Measurements from ENCODE around the gene ZNF609.
"Not testable (repeated sequence)": the region's sequence is repeated elsewhere in the genome, so short reads cannot be mapped to it uniquely, and the experiment has no call there.

ZNF609 gene

DNA sequence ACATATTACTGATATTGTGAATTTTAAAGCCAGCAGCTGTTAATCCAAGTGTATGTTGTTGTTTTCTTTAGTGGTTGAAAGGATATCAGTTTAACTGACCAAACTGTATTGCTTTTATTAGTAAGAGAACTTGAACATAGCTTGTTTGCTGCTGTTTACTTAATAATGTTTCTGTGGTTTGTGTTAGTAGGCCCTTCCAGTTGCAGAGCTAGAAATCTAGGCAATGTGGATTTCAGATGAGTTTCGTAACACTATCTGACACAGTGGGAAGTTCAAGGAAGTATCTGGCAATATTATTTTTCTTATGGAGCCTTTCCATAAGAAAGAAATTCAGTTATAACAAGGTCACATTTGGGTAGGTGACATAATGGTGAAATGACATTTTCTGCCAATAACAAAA, 18.5 kb downstream of the ZNF609 start:
- no peak overlapping the region for H3K4me3 ChIP-seq (ENCODE audit: low read length)
- no peak overlapping the region for H3K27ac ChIP-seq (ENCODE audit: low read depth, low read length)
- no peaks in the 10 kb centered on the region for H3K9me3 ChIP-seq (ENCODE audit: insufficient read depth, low read depth, low read length)
- whole genome bisulfite sequencing, result 0% methylated on average over 1 of the region's 1 CpG
- H3K27me3 ChIP-seq (ENCODE audit: insufficient read depth, low read length), result no peaks in the 10 kb centered on the region
- peaks cover 11% of the 10 kb centered on the region; the same call in 1 of the 2 replicates for H3K4me1 ChIP-seq (ENCODE audit: insufficient read depth, low read length)
- no peak overlapping the region for H3K9ac ChIP-seq (ENCODE audit: low read depth, low read length)
- no peaks in the 10 kb centered on the region for H3K36me3 ChIP-seq (ENCODE audit: insufficient read depth, low read length)

DNA sequence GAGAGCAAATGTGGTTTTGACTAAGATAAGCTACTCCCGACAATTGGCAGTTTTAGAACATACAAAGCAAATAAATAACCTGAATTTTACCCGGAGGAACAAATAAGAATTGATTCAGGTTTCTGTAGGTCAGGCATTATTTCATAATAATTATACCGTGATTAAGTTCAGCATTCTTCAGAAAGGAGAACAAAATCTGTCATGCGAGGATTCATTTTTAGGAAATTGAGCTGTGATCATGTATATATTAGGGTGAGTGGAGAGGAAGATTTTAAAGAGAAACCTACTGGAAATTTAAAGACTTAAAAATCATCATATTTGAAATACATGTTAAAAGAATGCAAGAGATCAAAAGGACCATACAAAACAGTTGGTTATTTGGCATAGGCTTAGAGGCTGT, 20.5 kb downstream of the ZNF609 start:
- WGBS, result 99% methylated on average over 4 of the region's 4 CpGs
- no peaks in the 10 kb centered on the region for H3K27me3 ChIP-seq (ENCODE audit: insufficient read depth, low read length)
- H3K4me3 ChIP-seq (ENCODE audit: low read length), result no peak overlapping the region
- H3K9ac ChIP-seq (ENCODE audit: low read depth, low read length), result no peak overlapping the region
- no peaks in the 10 kb centered on the region for H3K36me3 ChIP-seq (ENCODE audit: insufficient read depth, low read length)
- peaks cover 9% of the 10 kb centered on the region; the same call in 1 of the 2 replicates for H3K4me1 ChIP-seq (ENCODE audit: insufficient read depth, low read length)
- no peaks in the 10 kb centered on the region for H3K9me3 ChIP-seq (ENCODE audit: insufficient read depth, low read depth, low read length)
- no peak overlapping the region for H3K27ac ChIP-seq (ENCODE audit: low read depth, low read length)

DNA sequence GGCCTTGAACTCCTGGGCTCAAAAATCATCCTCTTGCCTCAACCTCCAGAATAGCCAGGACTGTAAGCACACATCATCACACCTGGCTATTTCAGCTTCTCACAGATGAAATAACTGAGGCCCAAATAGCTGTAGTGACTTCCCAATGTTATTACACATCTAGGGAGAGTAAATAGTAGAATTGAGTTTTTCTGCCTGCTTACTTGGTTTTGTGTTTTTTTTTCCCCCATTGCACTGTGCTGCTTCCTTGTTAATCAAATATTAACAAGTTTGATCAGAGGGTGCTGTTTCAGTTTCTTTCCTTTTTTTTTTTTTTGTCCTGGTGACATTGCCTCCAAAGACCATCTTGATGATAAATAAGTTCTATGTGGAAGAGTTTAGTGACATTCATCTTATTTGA, 23.4 kb downstream of the ZNF609 start:
- no peaks in the 10 kb centered on the region for H3K27me3 ChIP-seq (ENCODE audit: insufficient read depth, low read length)
- H3K36me3 ChIP-seq (ENCODE audit: insufficient read depth, low read length), result peaks cover 11% of the 10 kb centered on the region; the same call in 1 of the 2 replicates
- no peak overlapping the region for H3K27ac ChIP-seq (ENCODE audit: low read depth, low read length)
- H3K4me1 ChIP-seq (ENCODE audit: insufficient read depth, low read length), result no peaks in the 10 kb centered on the region
- H3K4me3 ChIP-seq (ENCODE audit: low read length), result no peak overlapping the region
- no peaks in the 10 kb centered on the region for H3K9me3 ChIP-seq (ENCODE audit: insufficient read depth, low read depth, low read length)
- no peak overlapping the region for H3K9ac ChIP-seq (ENCODE audit: low read depth, low read length)

DNA sequence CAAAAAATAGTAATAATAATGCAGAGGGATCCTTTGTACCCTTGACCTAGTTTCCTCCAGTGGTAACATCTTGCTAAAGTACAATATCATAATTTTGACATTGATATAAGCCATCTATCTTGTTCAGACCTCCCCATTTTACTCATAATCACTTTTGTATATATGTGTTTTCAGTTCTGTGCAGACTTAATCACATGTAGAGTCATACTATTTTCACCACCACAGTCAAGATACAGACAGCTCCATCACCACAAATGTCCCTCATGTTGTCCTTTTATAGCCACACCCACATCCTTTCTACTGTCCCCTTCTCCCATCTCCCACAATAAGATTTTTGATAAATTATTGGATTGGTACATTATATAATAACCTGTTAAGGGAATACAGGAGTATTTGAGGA, 25.4 kb downstream of the ZNF609 start:
- no peak overlapping the region for H3K27ac ChIP-seq (ENCODE audit: low read depth, low read length)
- no peak overlapping the region for H3K9ac ChIP-seq (ENCODE audit: low read depth, low read length)
- peaks cover 12% of the 10 kb centered on the region; the same call in 1 of the 2 replicates for H3K36me3 ChIP-seq (ENCODE audit: insufficient read depth, low read length)
- H3K9me3 ChIP-seq (ENCODE audit: insufficient read depth, low read depth, low read length), result no peaks in the 10 kb centered on the region
- no peak overlapping the region for H3K4me3 ChIP-seq (ENCODE audit: low read length)
- H3K4me1 ChIP-seq (ENCODE audit: insufficient read depth, low read length), result no peaks in the 10 kb centered on the region
- H3K27me3 ChIP-seq (ENCODE audit: insufficient read depth, low read length), result no peaks in the 10 kb centered on the region

DNA sequence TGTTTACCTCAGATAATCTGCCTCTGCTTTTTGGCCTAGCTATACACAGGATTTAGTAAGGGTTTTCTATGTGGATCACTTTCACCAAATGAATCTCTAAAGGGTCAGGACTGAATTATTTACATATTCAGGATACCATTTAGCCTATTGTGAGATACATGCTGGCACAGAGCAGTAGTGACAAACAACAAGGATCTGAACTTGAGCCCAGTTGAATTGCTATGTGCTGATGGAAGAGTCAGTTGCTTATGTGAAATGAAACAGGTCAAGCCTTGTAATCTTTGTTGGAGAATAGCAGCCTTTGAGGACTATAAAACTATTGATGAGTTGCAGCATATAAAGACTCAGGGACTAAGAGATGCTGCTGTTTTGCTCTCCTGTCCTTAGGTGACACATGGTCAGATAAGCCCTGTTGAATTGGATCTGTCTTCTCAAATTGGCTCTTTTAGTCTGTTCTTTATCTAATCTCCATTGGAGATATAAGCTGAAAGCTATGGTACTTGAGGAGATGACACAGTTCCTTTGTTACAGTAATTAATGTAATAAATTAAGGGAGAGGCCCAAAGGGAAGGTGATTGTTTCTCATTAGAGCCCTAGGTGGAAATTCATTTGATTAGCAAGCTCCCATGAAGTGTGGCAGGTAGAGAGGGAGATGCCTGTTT, 30.4 kb downstream of the ZNF609 start:
- no peaks in the 10 kb centered on the region for H3K27me3 ChIP-seq (ENCODE audit: insufficient read depth, low read length)
- H3K9me3 ChIP-seq (ENCODE audit: insufficient read depth, low read depth, low read length), result no peaks in the 10 kb centered on the region
- no peak overlapping the region for H3K9ac ChIP-seq (ENCODE audit: low read depth, low read length)
- H3K36me3 ChIP-seq (ENCODE audit: insufficient read depth, low read length), result peaks cover 12% of the 10 kb centered on the region; the same call in 1 of the 2 replicates
- H3K4me1 ChIP-seq (ENCODE audit: insufficient read depth, low read length), result no peaks in the 10 kb centered on the region
- no peak overlapping the region for H3K27ac ChIP-seq (ENCODE audit: low read depth, low read length)
- H3K4me3 ChIP-seq (ENCODE audit: low read length), result no peak overlapping the region

DNA sequence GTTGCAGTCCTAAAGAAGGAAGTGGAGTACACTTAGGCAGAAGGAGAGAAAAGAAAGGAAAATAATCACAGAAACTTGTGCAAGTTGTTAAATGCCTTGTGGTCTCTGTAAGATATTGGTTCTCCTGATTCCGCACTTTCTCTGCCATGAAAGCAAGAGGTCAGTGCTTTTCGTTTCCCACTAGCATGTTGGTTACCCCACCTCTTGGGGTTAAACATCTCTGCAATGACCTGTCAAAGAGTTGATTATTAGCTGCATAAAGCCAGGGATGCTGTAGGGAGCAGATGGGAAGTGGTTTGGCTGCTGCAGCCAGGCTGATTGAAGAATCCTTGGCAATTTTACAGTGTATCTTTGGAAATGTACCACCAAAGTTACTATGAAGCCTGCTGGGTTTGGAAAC, 33.3 kb downstream of the ZNF609 start:
- Histone ChIP-seq H3K36me3 (ENCODE audit: insufficient read depth, low read length) (peaks cover 6% of the 10 kb centered on the region; the same call in 1 of the 2 replicates), H3K9ac (ENCODE audit: low read depth, low read length) (no peak overlapping the region), H3K4me3 (ENCODE audit: low read length) (no peak overlapping the region), H3K27me3 (ENCODE audit: insufficient read depth, low read length) (no peaks in the 10 kb centered on the region), H3K4me1 (ENCODE audit: insufficient read depth, low read length) (no peaks in the 10 kb centered on the region), H3K27ac (ENCODE audit: low read depth, low read length) (no peak overlapping the region), H3K9me3 (ENCODE audit: insufficient read depth, low read depth, low read length) (no peaks in the 10 kb centered on the region)
- 87% methylated on average over 2 of the region's 2 CpGs for WGBS

DNA sequence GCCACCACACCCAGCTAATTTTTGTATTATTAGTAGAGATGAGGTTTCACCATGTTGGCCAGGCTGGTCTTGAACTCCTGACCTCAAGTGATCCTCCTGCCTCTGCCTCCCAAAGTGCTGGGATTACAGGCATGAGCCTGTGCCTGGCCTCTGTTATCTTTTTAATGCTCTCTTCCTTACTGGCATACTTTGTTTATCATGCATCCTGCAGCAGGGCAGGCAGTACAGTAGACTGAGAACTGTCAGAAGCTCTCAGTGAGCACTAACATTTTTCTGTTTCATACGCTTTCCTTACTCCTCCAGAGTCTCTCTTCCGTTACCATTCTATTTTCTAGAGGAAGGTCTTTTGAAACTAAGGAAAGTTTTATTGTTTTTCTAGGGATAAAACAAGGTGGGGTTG, 35.6 kb downstream of the ZNF609 start:
- H3K9ac ChIP-seq (ENCODE audit: low read depth, low read length); H3K27ac ChIP-seq (ENCODE audit: low read depth, low read length); H3K4me3 ChIP-seq (ENCODE audit: low read length); H3K9me3 ChIP-seq (ENCODE audit: insufficient read depth, low read depth, low read length); H3K27me3 ChIP-seq (ENCODE audit: insufficient read depth, low read length); H3K4me1 ChIP-seq (ENCODE audit: insufficient read depth, low read length): not testable (repeated sequence)
- WGBS, result 93% methylated on average over 2 of the region's 2 CpGs
- peaks cover 26% of the 10 kb centered on the region for H3K36me3 ChIP-seq (ENCODE audit: insufficient read depth, low read length)

DNA sequence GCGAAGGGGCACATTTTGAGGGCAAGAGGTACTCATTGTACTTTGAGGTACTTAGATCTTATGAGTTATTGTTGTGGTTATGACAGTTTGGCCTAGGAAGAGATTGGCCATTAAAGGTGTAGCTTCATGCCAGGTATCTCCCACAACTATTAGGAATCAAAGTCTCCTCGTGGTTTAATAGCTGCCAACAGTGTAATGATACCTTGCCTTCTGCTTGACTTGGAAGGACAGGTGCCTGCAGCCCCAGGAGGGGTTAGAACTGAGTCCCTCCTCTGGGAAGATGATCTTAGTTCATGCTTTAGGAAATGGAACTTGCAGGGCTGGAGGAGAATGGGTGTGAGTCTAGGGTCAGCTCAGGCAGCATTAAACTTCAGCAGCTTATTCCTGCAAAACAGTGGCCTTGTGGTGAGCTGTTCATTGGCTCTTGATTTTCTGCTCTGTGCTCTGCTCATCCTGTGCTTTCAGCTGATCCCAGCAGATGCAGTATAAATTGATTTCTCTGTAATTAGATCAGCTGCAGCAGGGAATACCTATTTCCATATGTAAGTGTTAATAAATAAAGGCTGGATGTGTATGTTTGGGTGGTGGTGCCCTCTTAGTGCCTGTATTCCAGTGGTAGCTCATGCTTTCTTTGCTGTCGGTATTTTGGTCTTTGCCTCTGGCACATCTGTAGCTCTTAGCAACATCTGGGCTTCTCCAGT, 40.5 kb downstream of the ZNF609 start:
- H3K4me3 ChIP-seq (ENCODE audit: low read length), result no peak overlapping the region
- H3K9me3 ChIP-seq (ENCODE audit: insufficient read depth, low read depth, low read length), result no peaks in the 10 kb centered on the region
- H3K27ac ChIP-seq (ENCODE audit: low read depth, low read length), result no peak overlapping the region
- H3K9ac ChIP-seq (ENCODE audit: low read depth, low read length), result no peak overlapping the region
- H3K36me3 ChIP-seq (ENCODE audit: insufficient read depth, low read length), result peaks cover 54% of the 10 kb centered on the region
- 59% methylated on average over 3 of the region's 3 CpGs for WGBS
- H3K27me3 ChIP-seq (ENCODE audit: insufficient read depth, low read length), result no peaks in the 10 kb centered on the region
- H3K4me1 ChIP-seq (ENCODE audit: insufficient read depth, low read length), result peaks cover 24% of the 10 kb centered on the region

DNA sequence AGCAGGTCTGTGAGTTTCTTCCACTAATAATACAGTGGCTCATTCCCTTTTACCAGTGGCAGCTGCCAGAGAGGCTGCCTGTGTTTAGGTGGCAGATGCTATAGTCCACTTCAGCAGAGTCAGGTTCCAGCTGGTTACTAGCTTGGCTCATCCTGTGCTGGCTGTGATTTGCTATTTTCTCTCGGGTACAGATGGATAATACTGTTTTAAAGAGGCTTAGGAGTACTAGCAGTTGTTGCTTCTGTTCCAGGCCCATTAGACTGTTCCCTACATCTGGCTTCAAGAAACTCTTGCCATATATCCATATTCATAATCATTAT, 41.0 kb downstream of the ZNF609 start:
- H3K4me1 ChIP-seq (ENCODE audit: insufficient read depth, low read length), result peaks cover 24% of the 10 kb centered on the region
- no peaks in the 10 kb centered on the region for H3K9me3 ChIP-seq (ENCODE audit: insufficient read depth, low read depth, low read length)
- H3K36me3 ChIP-seq (ENCODE audit: insufficient read depth, low read length), result peaks cover 51% of the 10 kb centered on the region
- H3K9ac ChIP-seq (ENCODE audit: low read depth, low read length), result no peak overlapping the region
- H3K4me3 ChIP-seq (ENCODE audit: low read length), result no peak overlapping the region
- no peak overlapping the region for H3K27ac ChIP-seq (ENCODE audit: low read depth, low read length)
- no peaks in the 10 kb centered on the region for H3K27me3 ChIP-seq (ENCODE audit: insufficient read depth, low read length)
- WGBS, result 95% methylated on average over 1 of the region's 1 CpG

DNA sequence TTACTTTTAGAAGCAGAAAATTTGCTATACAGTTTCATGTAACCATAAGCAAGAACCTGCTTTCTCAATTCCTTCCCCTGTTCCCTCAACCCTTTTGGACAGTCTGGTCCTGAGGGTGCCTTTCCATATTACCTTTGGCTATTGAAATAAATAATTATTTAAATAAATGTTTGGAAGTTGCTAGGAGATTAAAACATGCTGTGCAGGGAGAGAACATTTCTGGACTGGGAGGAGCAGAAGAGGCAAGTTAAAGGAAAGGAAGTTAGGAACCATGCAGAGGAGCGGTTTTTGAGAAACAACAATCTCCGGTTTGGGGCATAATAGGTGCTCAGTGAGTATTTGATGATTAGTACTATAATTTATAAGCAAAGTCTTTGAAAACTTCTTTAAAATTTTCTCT, 41.8 kb downstream of the ZNF609 start:
- Histone ChIP-seq H3K27me3 (ENCODE audit: insufficient read depth, low read length) (no peaks in the 10 kb centered on the region), H3K9me3 (ENCODE audit: insufficient read depth, low read depth, low read length) (no peaks in the 10 kb centered on the region), H3K4me1 (ENCODE audit: insufficient read depth, low read length) (peaks cover 24% of the 10 kb centered on the region), H3K27ac (ENCODE audit: low read depth, low read length) (no peak overlapping the region), H3K9ac (ENCODE audit: low read depth, low read length) (no peak overlapping the region), H3K36me3 (ENCODE audit: insufficient read depth, low read length) (peaks cover 49% of the 10 kb centered on the region), H3K4me3 (ENCODE audit: low read length) (no peak overlapping the region)
- 87% methylated on average over 2 of the region's 2 CpGs for WGBS

DNA sequence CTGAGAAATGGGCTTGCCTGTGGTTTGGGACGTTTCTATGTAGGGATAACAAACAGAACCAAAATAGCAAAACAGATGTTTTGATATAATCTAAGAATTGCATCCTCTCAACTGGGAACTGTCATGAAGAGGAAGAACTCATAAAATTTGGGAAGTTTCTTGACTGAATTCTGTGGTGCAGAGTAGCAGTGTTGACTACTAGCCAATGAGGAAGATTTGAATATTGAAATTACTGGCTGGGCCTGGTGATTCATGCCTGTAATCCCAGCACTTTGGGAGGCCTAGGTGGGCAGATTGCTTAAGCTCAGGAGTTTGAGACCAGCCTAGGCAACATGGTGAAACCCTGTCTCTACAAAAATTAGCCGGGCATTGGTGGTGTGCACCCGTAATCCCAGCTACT, 42.2 kb downstream of the ZNF609 start:
- H3K4me1 ChIP-seq (ENCODE audit: insufficient read depth, low read length), result peaks cover 24% of the 10 kb centered on the region
- no peaks in the 10 kb centered on the region for H3K9me3 ChIP-seq (ENCODE audit: insufficient read depth, low read depth, low read length)
- 91% methylated on average over 2 of the region's 3 CpGs for WGBS
- peaks cover 49% of the 10 kb centered on the region for H3K36me3 ChIP-seq (ENCODE audit: insufficient read depth, low read length)
- H3K9ac ChIP-seq (ENCODE audit: low read depth, low read length), result no peak overlapping the region
- H3K4me3 ChIP-seq (ENCODE audit: low read length), result no peak overlapping the region
- H3K27ac ChIP-seq (ENCODE audit: low read depth, low read length), result no peak overlapping the region
- no peaks in the 10 kb centered on the region for H3K27me3 ChIP-seq (ENCODE audit: insufficient read depth, low read length)

DNA sequence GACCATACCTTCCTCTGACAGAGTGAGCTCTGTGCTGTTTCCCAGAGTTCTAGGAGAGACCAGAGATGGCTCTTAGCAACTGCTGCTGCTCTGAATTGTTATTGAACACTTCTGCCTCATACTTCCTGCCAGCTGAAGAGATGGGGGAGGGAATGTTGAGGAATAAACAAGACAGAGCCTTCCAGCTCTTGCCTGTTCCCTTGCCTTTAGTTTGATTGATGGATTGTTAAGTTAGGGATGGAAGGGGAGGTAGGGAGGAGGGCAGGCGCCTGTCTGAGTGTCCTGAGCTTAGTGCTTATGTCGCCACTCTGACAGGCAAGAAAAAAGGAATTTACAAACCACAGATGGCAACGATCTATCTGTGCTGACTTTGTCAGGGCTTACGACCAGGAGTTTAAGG, 42.8 kb downstream of the ZNF609 start:
- Histone ChIP-seq H3K4me1 (ENCODE audit: insufficient read depth, low read length) (peaks cover 24% of the 10 kb centered on the region), H3K9ac (ENCODE audit: low read depth, low read length) (no peak overlapping the region), H3K36me3 (ENCODE audit: insufficient read depth, low read length) (peaks cover 50% of the 10 kb centered on the region), H3K9me3 (ENCODE audit: insufficient read depth, low read depth, low read length) (no peaks in the 10 kb centered on the region), H3K27me3 (ENCODE audit: insufficient read depth, low read length) (no peaks in the 10 kb centered on the region), H3K4me3 (ENCODE audit: low read length) (no peak overlapping the region), H3K27ac (ENCODE audit: low read depth, low read length) (no peak overlapping the region)
- WGBS, result 70% methylated on average over 4 of the region's 4 CpGs
